ENCODE data around the gene LILRB2.
"Not testable (repeated sequence)": the region's sequence is repeated elsewhere in the genome, so short reads cannot be mapped to it uniquely, and the experiment has no call there.

Gene LILRB2

DNA sequence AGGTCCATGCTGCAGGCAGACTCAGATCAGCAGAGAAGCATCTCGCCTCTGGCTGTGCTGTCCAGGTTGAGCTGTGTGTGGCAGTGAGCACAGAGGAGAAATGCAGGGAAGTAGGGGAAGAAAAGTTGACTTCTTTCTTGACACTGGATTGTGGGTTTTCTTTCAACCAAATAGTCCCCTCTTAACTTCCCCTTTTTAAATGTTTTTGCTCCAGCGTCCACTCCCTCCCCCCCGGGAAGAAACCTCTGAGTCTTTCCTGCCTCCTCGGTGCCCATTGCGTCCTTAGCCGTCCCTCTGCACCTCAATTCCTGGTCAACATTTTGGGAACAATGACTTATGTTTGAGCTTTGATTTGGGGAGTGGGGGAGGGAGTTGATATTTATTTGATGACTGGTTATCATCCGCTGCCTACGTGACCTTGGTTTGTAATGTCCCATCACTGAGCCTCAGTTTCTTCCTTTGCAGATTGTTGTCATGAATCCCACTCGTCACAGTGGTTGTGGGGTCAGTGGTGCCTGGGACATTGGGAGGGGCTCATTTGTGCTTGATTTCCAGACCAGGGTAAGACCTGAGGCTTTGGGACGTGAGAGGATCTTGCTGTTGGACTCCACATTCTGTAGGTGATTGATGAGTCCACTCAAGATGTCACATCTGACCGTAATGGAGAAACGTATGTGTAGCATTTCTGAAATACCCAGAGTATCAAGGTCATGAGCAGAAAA is at the start of gene LILRB2:
TSS of gene LILRB2 (minus strand) at position 104 of the 722 bp plus-strand sequence. CDS start 614 bp downstream, outside the sequence.
- DNase-seq (ENCODE audit: low read depth, low spot score), result no peak

DNA sequence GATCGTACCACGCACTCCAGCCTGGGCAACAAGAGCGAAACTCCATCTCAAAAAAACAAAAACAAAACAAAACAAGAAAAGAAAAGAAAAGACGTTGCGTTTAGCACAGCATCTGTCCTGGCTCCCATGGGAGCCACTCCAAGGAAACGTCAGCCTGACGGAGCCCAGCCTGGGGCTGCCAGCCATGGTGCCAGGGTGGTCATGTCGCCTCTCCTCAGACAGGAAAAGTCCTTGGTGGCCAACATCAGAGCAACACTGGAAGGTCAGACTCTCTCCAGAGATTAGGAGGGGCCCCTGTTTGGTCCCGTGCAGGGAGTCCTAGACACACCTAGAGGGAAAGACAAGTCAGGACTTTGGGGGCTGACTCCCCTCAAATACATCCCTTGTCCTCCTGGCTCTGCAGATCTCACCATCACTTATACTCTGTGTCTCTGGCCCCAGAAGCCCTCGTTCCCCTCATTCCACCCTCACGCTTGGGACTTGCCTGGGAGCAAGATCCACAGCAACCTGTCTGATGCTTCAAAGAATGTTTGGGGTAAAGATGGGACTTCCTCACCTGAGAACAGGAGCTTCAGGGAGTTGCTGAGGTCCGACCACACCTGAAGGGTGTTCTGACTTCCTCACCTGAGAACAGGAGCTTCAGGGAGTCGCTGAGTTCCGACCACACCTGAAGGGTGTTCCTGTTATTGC is 48.7 kb upstream of the LILRB2 start:
- no peak for DNase-seq (ENCODE audit: low read depth, low spot score)

DNA sequence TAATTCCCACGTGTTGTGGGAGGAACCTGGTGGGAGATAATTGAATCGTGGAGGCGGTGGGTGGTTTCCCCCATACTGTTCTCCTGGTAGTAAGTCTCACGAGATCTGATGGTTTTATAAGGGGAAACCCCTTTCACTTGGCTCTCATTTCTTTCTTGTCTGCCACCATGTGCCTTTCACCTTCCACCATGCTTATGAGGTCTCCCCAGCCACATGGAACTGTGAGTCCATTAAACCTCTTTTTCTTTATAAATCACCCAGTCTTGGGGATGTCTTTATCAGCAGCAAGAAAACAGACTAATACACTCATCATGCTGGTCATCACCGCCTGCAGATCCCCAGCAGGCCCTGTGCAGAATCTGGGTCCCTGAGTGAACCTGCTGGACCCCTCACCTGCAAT is 47.9 kb upstream of the LILRB2 start:
- DNase-seq (ENCODE audit: low read depth, low spot score), result not testable (repeated sequence)

DNA sequence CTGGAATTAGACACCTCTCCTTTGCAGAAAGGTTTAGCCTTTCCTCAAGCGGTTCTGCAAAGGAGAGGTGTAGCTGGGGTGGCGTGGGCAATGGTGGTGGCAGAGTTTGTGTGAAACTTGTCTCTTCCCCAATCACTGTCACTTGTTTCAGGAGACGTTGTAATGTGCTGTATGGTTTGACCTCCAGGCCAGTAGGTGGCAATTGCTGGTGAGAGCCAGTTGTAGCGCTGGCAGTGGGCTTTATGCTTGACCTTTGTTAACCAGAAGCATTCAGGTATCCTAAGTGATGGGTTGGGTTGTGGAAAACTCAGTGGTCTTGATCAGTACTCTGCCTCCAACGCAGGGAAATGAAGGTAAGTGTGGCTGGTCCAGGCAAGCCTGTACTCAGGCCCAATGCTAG is 44.7 kb upstream of the LILRB2 start:
- DNase-seq (ENCODE audit: low read depth, low spot score), result no peak

DNA sequence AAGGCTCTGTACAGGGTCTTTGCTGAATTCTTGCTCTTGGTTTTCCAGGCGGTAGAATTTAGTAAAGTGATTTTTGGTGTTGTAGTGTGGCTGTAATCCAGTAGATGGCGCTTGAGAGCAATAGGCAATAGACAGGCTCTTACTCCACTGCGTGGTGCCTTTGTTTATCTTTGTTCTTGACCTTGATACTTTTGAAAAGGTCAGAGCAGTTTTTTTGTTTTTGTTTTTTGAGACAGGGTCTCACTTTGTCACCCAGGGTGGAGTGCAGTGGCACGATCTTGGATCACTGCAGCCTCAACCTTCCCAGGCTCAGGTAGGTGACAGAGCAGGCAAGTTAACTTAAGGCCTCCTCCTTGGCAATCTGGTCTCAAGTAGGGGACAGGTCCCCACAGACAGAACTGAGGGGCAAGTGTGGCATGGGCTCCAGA is 44.3 kb upstream of the LILRB2 start:
- DNase-seq (ENCODE audit: low read depth, low spot score), result no peak

DNA sequence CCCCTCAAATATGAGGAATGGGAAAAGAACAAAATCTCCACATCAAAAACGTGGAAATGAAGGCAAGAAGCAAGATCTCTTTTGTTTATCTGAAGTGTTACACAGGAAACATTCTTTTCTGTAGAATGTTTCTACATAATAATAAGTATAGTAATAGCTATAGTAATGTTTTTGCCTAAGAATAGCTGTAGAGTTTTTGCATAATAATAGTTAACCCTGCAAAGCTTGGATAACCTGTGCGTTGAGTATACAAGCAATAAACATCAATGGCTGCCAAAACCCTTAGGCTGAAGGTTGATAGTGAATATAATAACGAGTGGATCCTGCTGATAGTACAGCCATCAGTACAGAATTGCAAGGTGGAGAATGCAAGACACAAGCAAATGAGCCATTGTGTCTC is 43.2 kb upstream of the LILRB2 start:
- no peak for DNase-seq (ENCODE audit: low read depth, low spot score)

DNA sequence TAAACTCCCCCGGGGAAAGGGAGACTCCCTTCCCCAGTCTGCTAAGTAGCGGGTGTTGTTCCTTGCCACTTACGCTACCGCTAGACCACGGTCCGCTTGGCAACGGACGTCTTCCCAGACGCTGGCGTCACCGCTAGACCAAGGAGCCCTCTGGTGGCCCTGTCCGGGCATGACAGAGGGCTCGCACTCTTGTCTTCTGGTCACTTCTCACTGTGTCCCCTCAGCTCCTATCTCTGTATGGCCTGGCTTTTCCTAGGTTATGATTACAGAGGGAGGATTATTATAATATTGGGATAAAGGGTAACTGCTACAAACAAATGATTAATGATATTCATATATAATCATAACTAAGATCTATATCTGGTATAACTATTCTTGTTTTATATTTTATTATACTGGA is 42.0 kb upstream of the LILRB2 start:
- DNase-seq (ENCODE audit: low read depth, low spot score), result not testable (repeated sequence)

DNA sequence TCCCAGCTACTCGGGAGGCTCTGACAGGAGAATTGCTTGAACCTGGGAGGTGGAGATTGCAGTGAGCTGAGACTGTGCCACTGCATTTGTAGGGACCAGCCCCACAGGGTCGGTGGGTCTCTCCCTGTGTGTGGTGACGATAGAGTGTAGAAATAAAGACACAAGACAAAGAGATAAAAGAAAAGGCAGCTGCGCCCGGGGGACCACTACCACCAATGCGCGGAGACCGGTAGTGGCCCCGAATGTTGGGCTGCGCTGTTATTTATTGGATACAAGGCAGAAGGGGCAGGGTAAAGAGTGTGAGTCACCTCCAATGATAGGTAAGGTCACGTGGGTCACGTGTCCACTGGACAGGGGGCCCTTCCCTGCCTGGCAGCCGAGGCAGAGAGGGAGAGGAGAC is 41.4 kb upstream of the LILRB2 start:
- not testable (repeated sequence) for DNase-seq (ENCODE audit: low read depth, low spot score)

DNA sequence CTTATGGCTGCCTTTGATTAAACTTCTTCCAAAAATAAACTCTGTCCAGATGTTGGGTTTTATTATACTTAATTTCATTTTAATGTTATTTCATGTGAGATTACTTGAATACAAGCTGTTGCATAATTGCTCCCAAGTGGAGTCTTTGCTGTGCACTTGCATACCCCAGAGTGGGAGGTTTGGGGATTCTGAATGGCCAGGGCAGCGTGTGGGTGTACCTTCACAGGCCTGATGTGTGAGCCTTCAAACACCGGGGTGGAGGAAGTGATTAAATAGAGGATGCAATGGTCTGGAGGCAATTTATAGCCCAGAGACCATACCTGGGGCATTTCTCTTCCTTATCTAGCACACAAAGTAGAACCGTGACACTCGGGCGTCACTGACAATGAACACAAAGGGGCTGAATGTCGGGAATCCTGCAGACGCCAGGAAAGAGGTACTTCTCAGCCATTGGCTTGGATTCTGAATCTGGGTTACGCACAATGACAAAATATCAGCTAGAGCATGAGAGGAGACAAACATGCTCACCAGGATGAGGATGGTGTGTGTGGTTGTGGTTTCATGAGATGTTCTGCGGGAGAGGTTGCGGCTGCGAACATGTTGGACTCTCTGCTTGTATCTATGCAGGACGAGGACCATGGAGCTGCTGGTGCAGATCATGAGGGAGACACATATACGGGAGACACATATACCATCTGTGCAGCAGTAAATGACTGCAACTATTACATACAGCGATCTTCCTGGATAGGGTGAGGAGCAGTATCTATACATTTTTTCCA is 39.2 kb upstream of the LILRB2 start:
- DNase-seq (ENCODE audit: low read depth, low spot score), result no peak

DNA sequence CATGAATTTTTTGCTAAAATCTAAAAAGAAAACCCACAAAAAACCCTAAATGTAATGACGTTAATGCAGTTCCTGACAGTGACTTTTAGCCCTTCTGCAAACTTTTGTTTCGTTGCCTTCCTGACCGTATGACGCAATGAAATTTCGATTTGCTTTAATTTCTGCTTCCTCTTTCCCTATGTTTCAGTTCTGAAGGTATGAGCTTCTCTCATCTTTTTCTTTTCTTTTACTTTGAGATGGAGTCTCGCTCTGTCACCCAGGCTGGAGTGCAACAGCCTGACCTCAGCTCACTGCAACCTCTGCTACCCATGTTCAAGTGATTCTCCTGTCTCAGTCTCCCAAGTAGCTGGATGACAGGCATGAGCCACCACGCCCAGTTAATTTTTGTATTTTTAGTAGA is 38.1 kb upstream of the LILRB2 start:
- DNase-seq (ENCODE audit: low read depth, low spot score), result no peak

DNA sequence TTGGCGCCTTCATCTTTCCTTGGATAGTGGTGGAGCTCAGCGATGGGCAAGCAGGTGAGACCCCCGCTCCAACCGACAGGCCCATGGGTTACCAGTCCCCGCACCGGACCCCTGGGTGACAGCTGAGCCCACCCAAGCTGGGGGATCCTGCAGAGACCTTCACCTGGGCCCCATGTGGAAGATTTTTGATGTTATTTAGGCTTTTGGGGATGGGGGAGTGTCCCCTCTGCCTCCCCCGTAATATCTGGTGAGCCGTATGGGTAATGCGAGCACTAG is 37.0 kb upstream of the LILRB2 start:
- DNase-seq (ENCODE audit: low read depth, low spot score), result no peak

DNA sequence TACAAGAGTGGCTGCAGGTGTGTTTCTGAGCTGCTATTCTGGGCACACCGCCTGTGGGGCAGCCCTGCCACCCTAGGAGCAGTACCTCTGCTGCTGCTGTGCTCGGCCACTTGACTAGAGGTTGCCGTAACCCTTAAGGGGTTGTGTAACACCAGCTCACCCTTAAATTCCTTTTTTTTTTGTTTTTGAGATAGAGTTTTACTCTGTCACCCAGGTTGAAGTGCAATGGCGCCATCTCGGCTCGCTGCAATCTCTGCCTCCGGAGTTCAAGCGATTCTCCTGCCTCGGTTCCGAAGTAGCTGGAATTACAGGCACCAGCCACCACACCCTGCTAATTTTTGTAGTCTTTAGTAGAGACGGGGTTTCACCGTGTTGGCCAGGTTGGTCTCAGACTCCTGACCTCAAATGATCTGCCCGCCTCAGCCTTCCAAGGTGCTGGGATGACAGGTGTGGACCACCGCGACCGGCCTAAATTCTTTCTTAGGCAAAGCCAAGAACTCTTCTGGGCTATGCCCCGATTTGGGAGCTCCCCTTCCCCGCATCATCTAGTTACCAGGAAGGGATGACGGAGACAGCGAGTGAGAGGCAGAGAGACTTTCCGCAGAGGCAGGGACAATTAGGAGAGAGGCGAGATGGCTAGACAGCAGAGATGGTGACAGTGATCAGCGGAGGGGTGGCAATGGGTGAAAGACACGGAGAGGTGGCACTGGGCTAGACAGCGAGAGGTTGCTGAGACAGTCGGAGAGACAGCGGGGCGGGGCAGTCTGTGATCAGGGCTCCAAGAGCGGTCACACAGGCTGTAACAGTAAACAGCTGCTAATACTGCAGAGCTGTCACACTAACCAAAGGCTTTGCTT is 36.4 kb upstream of the LILRB2 start:
- no peak for DNase-seq (ENCODE audit: low read depth, low spot score)

DNA sequence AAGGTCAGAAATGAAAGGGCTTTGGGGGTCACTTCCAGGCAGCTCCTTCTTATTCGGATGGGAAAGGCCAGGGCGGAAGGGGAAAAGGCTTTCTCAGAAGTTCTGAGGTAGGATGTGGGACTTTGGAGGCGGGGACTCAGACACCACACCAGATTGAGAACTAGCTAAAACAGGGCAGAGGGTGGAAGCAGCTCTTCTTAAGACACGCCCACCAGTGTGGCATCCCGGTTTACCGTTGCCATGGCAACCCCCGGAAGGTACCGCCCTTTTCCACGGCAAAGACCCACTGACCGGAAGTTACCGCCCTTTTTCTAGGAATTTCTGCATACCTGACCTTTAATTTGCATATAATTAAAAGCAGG is 35.8 kb upstream of the LILRB2 start:
- DNase-seq (ENCODE audit: low read depth, low spot score), result no peak

DNA sequence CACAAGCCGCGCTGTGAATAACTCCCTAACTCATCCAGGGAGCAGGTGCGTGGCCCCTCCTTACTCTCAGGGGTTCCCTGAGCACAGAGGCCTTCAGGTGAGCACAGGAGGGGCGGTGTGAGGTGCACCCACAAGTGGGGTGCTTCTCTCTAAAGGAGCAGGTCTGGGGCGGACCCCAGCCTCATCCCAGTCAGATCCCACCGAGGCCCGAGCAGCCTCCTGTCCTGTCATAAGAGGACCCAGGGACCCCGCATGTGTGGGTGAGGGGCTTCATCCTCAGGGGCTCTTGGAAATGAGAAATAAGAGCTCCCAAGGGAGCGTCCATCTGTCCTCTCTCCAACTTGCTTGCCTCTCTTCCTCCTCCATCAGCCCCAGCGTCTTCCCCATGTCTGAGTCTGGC is 35.0 kb upstream of the LILRB2 start:
- no peak for DNase-seq (ENCODE audit: low read depth, low spot score)

DNA sequence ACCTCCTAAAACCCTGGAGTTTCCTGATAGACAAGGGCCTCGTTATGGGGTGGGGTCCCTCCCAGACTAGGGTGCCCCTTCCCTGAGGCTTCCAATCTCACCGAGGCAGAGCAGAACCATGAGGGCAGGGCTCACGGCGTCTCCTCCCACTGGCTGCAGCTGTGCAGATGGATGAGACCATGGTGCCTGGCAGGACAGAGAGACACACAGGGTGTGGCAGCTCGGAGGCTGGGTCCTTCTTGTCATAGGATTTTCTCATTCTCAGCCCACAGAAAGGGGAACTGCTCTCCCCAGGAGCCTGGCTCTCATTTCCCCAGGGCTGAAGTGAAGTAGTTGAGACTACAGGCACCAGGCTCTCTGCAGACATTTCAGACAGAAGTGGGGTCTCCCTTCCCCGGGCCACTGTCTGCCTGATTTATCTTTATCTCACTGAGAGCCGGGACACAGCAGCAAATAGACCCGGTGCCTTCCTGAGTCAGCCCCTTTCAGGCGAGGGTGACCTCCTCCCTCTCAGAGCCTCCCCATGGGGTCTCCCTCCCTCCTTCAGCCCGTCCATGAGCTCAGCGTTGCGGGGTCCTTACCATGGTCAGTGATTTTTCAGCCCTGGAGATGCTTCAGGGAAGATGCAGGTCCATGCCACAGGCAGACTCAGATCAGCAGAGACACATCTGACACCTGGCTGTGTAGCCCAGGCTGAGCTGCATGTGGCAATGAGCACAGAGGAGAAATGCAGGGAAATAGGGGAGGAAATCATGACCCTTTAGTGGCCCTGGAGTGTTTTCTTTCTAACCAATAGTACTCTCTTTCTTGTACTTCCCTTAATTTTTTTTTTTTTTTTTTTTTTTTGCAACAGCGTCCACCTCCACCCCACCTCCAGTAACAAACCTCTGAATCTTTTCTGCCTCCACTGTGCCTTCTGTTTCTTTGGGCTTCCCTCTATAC is 31.8 kb upstream of the LILRB2 start, which contains the start of gene LILRA5:
TSS of gene LILRA5 (minus strand) at position 731 of the 942 bp plus-strand sequence. CDS start at position 584, 147 bp downstream.
- no peak for DNase-seq (ENCODE audit: low read depth, low spot score)

DNA sequence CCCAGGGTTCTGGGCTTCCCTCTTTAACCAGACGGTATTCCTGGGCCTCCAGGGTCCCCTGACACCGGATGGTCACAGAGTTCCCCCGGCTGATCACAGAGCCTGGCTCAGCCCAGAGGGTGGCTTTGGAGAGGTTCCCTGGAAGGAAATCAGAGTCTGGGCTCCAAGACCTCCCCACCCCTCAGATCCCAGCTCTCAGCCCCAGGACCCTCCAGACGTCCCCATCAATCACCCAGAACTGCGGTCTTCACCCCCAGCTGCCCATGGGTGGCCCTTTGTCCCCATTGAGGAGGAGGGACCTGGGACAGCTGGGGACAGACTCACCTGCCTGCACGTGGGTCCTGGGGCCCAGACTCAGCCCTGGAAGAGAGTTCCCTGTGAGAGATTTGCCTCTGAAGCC is 31.1 kb upstream of the LILRB2 start:
- no peak for DNase-seq (ENCODE audit: low read depth, low spot score)

DNA sequence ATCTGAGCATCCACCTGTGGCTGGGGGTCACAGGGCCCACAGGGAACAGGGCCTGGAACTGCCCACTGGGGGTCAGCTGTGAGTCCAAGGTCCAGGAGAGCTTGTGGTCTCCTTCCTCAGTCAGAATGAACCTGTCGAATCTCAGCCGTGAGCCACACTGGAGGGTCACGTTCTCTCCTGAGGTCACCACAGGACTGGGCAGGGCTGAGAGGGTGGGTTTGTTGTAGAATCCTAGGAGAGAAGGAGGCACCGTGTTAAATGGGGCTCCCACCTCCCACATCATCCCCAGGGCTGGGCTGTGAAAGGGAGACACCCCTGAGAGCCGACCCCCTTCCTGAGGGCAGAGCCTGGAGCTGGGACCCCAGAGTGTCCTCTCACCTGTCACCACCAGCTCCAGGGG is 30.6 kb upstream of the LILRB2 start:
- no peak for DNase-seq (ENCODE audit: low read depth, low spot score)

DNA sequence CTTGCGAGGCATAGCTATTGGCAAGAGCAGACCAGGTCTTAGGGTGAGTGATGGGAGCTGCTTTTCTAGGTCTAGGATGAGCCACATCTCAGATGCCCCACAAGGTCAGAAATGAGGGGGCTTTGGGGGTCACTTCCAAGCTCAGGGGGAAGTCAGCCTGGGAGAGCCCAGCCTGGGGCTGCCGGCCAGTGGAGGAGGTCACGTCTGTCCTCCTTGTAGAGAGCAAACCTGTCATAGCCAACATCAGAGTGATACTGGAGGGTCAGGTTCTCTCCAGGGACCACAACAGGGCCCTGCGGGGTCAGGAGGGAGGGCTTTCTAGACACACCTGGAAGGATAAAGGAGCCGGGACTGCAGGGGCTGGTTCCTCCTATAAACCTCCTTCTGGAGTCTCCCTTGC is 29.6 kb upstream of the LILRB2 start:
- no peak for DNase-seq (ENCODE audit: low read depth, low spot score)

DNA sequence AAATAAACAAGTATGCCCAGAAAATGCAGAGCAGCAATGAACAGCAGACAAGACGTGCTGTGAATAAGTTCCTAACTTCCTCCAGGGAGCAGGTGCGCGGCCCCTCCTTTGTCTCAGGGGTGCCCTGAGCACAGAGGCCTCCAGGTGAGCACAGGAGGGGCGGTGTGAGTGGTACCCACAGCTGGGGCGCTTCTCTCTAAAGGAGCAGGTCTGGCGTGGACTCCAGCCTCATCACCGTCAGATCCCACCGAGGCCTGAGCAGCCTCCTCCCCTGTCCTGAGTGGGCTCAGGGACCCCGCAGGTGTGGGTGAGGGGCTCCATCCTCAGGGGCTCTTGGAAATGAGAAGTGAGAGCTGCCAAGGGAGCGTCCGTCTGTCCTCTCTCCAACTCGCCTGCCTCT is 28.9 kb upstream of the LILRB2 start:
- DNase-seq (ENCODE audit: low read depth, low spot score), result no peak

DNA sequence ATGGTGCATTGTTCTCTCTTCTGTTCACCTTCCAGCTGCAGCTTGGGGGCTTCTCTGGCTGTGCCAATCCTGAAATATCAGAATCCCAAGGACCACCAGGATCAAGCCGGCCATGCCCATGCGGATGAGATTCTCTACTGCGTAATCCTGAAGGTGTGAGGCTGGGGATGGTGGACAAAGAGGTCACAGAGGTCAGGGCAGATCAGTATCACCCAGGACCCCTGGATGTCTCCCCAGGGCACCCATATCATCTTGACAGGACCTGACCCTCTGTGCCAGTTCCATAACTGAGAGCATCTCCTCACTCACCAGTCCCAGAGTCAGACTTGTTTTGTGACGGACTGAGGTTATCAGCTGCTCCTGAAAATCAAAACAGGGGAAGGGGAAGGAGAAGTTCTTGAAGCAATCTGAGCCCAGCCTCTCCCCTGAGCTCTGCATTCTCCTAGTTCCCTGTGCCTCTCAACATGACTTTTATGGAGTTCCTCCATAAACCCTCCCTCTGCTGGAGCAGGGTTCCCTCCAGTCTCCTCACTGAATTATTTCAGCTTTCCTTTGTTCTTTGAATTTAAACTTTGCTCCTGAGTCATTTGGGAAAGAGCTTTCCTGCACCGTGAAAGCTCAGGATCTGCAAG is 26.6 kb upstream of the LILRB2 start:
- DNase-seq (ENCODE audit: low read depth, low spot score), result no peak
